GM12874 (cell line): ENCODE data around the gene GNG14.

Source experiments
- TF ChIP-seq, protein P1 (sequence below): IDR thresholded peaks from 2 replicates; pipeline ENCODE4 v1.5.1; 2011; ENCODE audit warnings: low read depth, mild to moderate bottlenecking, control low read depth, low read length, moderate library complexity; ENCODE audit not compliant: insufficient read depth

GNG14 gene

DNA sequence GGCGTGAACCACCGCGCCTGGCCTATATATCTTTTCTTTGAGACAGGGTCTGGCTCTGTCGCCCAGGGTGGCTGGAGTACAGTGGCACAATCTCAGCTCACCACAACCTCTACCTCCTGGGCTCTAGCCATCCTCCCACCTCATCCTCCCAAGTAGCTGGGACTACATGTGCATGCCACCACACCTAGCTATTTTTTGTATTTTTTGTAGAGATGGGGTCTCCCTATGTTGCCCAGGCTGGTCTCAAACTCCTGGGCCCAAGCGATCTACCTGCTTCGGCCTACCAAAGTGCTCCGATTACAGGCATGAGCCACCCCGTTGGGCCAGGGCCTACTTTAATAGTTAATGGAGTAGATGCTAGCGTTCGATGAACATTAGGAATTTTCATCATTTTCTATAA is 32.5 kb downstream of the GNG14 start:
- TF ChIP-seq, protein P1, sequence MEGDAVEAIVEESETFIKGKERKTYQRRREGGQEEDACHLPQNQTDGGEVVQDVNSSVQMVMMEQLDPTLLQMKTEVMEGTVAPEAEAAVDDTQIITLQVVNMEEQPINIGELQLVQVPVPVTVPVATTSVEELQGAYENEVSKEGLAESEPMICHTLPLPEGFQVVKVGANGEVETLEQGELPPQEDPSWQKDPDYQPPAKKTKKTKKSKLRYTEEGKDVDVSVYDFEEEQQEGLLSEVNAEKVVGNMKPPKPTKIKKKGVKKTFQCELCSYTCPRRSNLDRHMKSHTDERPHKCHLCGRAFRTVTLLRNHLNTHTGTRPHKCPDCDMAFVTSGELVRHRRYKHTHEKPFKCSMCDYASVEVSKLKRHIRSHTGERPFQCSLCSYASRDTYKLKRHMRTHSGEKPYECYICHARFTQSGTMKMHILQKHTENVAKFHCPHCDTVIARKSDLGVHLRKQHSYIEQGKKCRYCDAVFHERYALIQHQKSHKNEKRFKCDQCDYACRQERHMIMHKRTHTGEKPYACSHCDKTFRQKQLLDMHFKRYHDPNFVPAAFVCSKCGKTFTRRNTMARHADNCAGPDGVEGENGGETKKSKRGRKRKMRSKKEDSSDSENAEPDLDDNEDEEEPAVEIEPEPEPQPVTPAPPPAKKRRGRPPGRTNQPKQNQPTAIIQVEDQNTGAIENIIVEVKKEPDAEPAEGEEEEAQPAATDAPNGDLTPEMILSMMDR, result no peak

DNA sequence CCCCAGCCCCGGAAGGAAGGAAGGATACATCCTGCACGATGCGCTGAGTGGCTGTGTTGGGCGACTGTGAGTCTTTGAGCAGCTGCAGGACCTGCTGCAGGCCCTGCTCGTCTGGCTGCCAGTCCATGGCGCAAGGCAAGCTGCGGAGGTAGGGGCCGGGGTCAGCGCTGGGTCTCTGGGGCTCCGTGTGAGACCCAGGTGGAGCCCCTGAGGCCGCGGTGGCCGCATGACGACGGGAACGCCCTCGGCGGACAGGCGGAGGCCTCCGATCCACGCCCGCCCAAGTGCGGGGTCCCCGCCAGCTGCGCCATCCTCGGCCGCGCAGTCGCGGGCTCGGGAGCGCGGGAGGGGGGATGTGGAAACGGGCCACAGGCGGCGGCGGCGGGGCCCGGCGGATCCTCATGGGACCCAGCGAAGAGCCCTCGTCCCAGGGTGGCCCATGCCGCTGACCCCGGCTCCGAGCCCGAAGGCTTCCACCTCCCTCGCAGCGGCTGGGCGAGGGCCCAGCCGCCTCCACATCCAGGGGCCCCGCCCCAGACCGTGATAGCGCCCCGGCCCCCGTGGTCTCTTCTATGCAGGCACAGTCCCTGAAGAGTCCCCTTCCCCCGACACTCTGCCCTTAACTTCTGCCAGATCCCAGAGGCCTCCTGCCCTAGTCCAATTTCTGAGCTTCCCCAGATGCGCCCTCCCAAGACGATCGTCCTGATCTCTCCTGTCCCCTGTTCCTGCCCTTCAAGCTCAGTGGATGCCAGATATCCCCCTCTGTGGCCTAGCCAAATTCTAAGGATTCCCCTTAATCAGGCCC is 33.3 kb downstream of the GNG14 start:
- TF ChIP-seq, protein P1, result no peak

DNA sequence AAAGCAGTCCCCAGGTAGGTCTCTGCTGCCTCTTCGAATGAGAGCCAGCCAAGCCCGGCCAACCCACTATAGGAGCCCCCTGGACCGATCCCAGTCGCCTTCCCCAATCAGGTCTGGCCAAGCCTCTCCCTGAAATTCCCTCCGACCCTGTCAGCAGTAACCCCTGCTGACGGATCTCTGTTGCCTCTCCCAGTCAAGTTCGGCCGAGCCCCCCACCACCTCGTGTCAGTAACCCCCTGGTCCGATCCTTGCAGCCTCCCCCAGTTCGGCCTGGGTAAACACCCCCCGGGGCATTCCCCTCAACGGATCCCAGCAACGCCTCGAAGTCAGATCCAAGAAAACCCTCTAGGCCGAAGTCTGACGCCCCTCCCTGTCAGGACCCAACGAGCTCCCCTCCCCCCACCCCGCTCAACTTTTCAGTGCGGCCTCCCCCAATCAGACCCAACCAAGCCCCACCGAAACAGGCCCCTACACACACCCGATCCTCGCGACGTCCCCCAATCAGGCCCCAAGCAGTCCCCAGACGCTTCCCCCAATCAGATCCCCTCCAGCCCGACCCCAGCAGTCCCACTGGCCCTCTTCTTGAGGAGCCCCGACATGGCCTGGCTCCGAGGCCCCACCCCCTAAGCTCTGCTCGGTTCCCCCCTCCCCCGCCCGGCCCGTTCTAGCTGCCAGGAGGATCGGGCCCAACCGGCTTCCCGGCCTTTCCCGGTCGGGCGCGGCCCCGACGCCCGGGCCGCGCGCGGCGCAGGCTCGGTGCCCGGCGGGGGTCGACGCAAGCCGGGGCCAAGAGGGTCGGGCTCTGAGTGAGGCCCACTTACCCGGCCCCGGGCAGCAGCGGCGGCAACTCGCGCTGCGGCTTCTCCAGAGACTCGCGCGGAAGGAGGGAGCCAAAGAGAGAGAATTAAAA is 34.1 kb downstream of the GNG14 start:
- TF ChIP-seq, protein P1, result no peak

DNA sequence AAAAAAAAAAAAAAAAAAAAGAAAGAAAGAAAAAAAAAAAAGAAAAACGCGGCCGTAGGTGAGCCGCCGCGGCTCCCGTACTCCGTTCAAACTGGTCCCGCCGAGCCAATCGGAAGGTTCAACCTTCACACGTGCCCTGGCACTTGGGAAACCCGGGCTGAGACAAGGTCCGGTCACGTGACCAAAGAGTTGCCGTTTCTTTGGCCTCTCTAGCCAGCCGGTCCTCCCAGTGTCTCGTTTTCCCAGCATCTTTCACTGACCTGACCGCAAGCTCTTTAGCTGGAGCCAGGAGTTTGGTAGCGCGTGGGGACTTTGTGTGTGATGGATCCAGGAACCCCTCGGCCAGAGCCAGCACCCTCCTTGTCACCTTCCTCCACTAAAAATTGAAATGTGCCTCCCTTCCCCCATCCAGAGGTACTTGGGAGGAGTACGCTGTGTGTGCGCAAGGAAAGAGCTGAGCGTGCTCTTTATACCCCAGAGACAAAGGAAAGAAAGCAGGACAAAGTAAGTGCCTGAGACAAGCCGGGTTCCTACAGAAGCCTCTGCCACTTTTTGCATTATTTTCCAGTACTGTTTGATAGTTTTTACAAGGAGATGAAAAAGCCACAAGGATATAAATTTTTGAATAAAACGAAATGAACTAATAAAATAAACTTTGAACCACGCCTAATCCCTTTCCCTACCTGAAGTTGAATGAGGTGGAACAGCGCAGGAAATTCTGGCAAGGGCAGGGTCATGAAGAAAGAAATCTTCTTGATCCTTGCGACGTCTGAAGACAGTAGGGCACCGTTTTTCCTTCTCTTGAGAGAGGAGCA is 35.0 kb downstream of the GNG14 start:
- TF ChIP-seq, protein P1, result no peak

DNA sequence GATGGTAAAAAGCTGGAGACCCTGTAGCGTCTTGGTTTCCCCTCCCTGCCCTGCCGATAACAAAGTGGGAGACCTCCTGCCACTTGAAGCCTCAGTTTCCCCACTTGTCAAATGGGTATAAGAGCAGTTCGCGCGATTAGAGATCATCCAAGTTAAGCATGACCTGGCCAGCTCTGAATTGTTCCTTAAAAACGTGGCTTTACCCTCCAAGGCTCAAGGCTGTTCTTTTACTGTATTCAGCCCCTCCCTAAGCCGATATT is 35.5 kb downstream of the GNG14 start:
- TF ChIP-seq, protein P1, result no peak

DNA sequence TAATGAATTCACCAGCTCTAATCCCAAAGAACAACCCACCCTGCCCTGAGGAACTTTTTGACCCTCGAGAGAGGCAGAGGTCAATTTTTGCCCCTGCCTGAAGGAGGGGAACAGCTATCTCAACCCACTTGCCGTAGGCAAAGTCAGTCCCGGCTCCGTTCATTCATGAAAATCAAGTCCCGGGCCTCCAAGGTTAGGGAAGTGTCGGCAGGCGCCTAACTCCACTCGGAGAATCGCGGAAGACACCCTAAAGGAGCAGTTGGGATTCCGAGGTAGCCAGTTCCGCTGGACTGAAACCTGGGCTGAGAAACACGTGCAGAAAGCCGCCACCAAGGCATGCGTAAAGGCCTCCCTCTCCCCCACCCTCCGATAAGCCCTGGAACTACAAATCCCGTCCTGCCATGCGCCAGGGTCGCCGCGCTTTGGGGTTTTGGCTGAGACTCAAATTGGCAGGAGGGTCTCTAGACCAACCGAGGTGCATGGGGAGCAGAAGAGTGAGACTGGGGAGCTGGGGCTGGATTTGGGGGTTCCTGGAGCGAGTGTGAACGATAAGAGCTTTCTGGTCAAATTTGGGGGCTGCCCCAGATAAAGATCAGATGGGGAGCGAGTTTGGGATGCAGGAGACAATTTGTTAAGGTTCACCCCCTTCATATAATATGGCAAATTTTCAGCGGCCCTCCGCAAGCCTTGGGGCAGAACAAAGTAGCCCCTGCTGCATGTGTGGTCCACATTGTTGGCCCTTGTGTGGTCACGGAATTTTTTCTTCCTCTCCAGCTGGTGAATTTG is 36.0 kb downstream of the GNG14 start, which contains the start of gene TNPO2:
Gene TNPO2 (minus strand): TSS at position 292 of the 786 bp plus-strand sequence. CDS start 2,955 bp downstream, outside the sequence.
- TF ChIP-seq, protein P1, result no peak
